ENCODE measurements around the gene PODNL1. TPM values are rescaled to one million over a fixed set of nuclear protein-coding genes. Genes with fewer than 3 reads are reported as not detected.

PODNL1 gene
- 10 to 100 TPM; 10.1 to 13.7 (median 12.2) TPM for total RNA-seq (2021; fragmentation: NEBNext Ultra II Directional; extraction: Animal tissue kit (Norgen Biotek cat#: 25700))
- long read RNA-seq, partial matches to known transcripts: 3 of 13 reads
- long read RNA-seq, other reads (novel, unspliced or antisense): 7 of 13 reads

DNA sequence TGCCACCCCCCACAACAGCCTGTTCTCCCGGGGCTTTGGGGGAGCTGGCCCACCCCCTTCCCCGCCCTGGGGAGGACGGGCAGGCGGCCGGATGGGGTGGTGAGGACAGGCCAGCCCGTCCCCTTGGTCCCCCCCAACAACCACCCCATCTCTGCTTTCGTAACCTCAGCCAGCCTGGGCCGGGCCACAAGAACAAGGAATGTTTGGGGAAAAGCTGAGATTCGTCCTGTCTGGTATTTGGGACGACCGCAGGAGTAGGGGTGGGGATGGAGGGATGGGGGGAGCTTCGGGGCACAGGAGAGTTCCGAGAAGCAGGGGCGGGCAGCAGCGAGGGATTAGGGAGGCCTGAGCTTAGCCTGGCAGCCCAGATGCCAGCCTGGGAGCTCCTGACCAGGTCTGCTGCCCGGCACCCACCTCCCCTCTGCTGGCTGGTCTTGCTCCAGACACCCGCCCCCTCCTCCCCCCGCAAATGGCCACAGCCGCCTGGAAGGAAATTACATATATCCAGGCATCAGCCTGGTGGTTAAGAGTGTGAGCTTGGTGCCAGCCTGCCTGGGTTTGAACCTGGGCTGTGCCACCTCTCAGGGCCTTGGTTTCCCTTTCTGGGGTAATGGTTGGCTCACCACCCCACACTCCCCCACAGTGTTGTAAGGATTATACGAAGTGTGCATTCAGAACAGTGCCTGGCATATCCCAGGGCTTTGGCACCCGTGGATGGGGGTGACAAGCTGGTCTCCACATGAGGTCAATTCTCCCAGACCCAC is at the start of gene PODNL1:
PODNL1 (minus strand) TSS at position 117 of the 764 bp plus-strand sequence. CDS start 236 bp downstream, outside the sequence.
- peaks cover 3% of the 10 kb centered on the region; the same call in 1 of the 2 replicates for H3K27me3 Mint-ChIP-seq (ENCODE audit: insufficient read depth)
- H3K27ac Mint-ChIP-seq: peak within 1 kb of the TSS; percentile 56; the same call in 1 of the 2 replicates
- DNase-seq: peak; percentile 62
- H3K4me3 Mint-ChIP-seq: peak within 1 kb of the TSS; percentile 74
- H3K36me3 Mint-ChIP-seq (ENCODE audit: low read depth): no peaks in the 10 kb centered on the region
- H3K4me1 Mint-ChIP-seq (ENCODE audit: low read depth): peaks cover 11% of the 10 kb centered on the region
- no peaks in the 10 kb centered on the region for H3K9me3 Mint-ChIP-seq
- no peak for TF ChIP-seq CTCF (IDR thresholded peaks at IDR 0.05)

DNA sequence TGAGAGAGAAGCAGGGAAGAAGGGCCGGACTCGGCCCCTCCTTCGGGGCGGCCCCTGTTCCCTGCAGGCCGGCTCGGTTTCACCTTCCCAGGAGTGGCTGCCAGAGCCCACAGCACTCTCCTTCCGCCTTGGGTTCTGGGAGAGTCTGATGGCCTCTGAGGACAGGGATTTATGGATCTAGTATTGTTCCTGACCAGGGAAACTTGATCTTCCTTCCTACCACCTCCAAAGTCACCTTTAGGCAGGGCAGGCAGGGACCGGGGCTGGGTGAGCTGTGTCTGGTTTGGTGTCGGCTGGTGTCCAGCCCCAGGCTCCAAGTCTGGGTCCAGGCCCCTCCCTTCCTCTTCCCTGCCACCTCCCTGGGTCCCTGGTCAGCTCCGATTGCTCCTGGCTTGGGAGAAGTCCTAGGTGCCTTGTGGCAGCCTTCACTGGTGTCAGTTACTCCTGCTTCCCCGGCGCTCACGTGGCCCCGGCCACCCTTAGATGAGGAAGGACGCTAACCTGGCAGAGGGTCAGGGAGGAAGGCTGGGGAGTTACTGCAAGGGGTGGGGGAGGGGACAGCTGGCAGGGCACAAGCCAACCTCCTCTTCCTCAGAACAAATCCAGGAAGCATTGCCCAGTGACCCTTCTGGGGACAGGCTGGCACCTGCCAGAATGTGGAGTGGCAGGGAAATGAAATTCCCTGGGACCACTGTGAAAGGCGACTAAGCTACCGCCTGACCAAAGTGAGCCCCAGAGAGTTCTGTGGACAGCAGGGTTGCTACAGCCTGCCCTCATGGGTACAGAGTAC is 49.1 kb upstream of the PODNL1 start:
- Mint-ChIP-seq H3K27me3 (ENCODE audit: insufficient read depth) (peaks cover 1% of the 10 kb centered on the region), H3K4me1 (ENCODE audit: low read depth) (peaks cover 20% of the 10 kb centered on the region), H3K4me3 (no peak overlapping the region), H3K9me3 (no peaks in the 10 kb centered on the region), H3K27ac (peak overlapping the region; percentile 86), H3K36me3 (ENCODE audit: low read depth) (no peaks in the 10 kb centered on the region)
- no peak for TF ChIP-seq CTCF (IDR thresholded peaks at IDR 0.05)
- no peak for DNase-seq

- Mint-ChIP-seq H3K4me3 (no peak overlapping the region), H3K36me3 (ENCODE audit: low read depth) (no peaks in the 10 kb centered on the region), H3K27ac (peak overlapping the region; percentile 86), H3K9me3 (no peaks in the 10 kb centered on the region), H3K27me3 (ENCODE audit: insufficient read depth) (peaks cover 1% of the 10 kb centered on the region; the same call in 1 of the 2 replicates), H3K4me1 (ENCODE audit: low read depth) (peaks cover 20% of the 10 kb centered on the region)
- no peak for TF ChIP-seq CTCF (IDR thresholded peaks at IDR 0.05)
- peak; percentile 81 for DNase-seq
These were observed 48.2 kb upstream of the PODNL1 start for GRCh38 chr19:13986348-13986904.

GRCh38 chr19:13985771-13986347 is 47.6 kb upstream of the PODNL1 start:
- TF ChIP-seq CTCF (IDR thresholded peaks at IDR 0.05): no peak
- no peaks in the 10 kb centered on the region for H3K9me3 Mint-ChIP-seq
- peak overlapping the region; percentile 73 for H3K27ac Mint-ChIP-seq
- H3K27me3 Mint-ChIP-seq (ENCODE audit: insufficient read depth): peaks cover 1% of the 10 kb centered on the region; the same call in 1 of the 2 replicates
- H3K4me1 Mint-ChIP-seq (ENCODE audit: low read depth): peaks cover 20% of the 10 kb centered on the region
- no peaks in the 10 kb centered on the region for H3K36me3 Mint-ChIP-seq (ENCODE audit: low read depth)
- no peak for DNase-seq
- no peak overlapping the region for H3K4me3 Mint-ChIP-seq

Data from HFFc6 (cell line).